CD4-positive, CD25-positive, alpha-beta regulatory T cell (primary cell): Measurements from ENCODE around the gene RFC3. TPM values are rescaled to one million over a fixed set of nuclear protein-coding genes. Genes with fewer than 3 reads are reported as not detected.

Source experiments
- ATAC-seq, 2 donors: fragments of 150-1000 bp; cut with Tn5 transposase; one replicate each; pipeline ENCODE4 v1.10.0; 2021; ENCODE audit warnings: low read depth in 2 of 2, moderate number of reproducible peaks in 2 of 2, moderate library complexity in 1 of 2
- DNase-seq, 3 donors: peaks; one replicate each; pipeline versions ENCODE4 v3.0.0 to v3.0.0-alpha.2; 2012 to 2022; ENCODE audit warnings: mixed read lengths in 1 of 3
- H3K27ac ChIP-seq: one replicate; pipeline ENCODE4 v1.7.0; 2013; ENCODE audit warnings: mild to moderate bottlenecking, low read length; ENCODE audit not compliant: insufficient read depth, poor library complexity, severe bottlenecking
- H3K27me3 ChIP-seq: one replicate; pipeline ENCODE4 v1.7.0; 2013; ENCODE audit warnings: low read length; ENCODE audit not compliant: control insufficient read depth, insufficient read depth
- H3K36me3 ChIP-seq: one replicate; pipeline ENCODE4 v1.7.0; 2013; ENCODE audit warnings: mild to moderate bottlenecking, low read length, moderate library complexity; ENCODE audit not compliant: control insufficient read depth, insufficient read depth
- H3K4me1 ChIP-seq: 2 replicates; pipeline ENCODE4 v1.7.0; 2013; ENCODE audit warnings: mild to moderate bottlenecking, low read length; ENCODE audit not compliant: insufficient read depth, control insufficient read depth, poor library complexity, severe bottlenecking
- H3K4me3 ChIP-seq: one replicate; pipeline ENCODE4 v1.7.0; 2013; ENCODE audit warnings: low read depth, mild to moderate bottlenecking, low read length, moderate library complexity
- H3K9me3 ChIP-seq, 2 experiments: 1 replicate in 1 of 2; 2 replicates in 1 of 2; pipeline ENCODE4 v1.7.0; 2013; ENCODE audit warnings: low read length in 2 of 2, mild to moderate bottlenecking in 1 of 2, moderate library complexity in 1 of 2; ENCODE audit not compliant: control insufficient read depth in 2 of 2
- H3K27ac Mint-ChIP-seq, 3 donors: one replicate each; pipeline ENCODE4 v1.8.0; 2020 to 2022; ENCODE audit warnings: mild to moderate bottlenecking in 3 of 3, mixed read lengths in 3 of 3, moderate library complexity in 2 of 3
- H3K27me3 Mint-ChIP-seq: one replicate; pipeline ENCODE4 v1.8.0; 2022; ENCODE audit warnings: mild to moderate bottlenecking, mixed read lengths
- H3K36me3 Mint-ChIP-seq: one replicate; pipeline ENCODE4 v1.8.0; 2020; ENCODE audit warnings: mixed read lengths
- H3K4me1 Mint-ChIP-seq, 4 donors: one replicate each; pipeline ENCODE4 v1.8.0; 2020 to 2022; ENCODE audit warnings: mixed read lengths in 4 of 4, mild to moderate bottlenecking in 1 of 4
- H3K4me3 Mint-ChIP-seq, 4 donors: one replicate each; pipeline ENCODE4 v1.8.0; 2020 to 2022; ENCODE audit warnings: mild to moderate bottlenecking in 4 of 4, mixed read lengths in 4 of 4, moderate library complexity in 3 of 4
- H3K9me3 Mint-ChIP-seq, 7 donors: one replicate each; pipeline ENCODE4 v1.8.0; 2020 to 2022; ENCODE audit warnings: mixed read lengths in 7 of 7, mild to moderate bottlenecking in 3 of 7, moderate library complexity in 2 of 7
- polyA plus RNA-seq, 4 donors: library from polyadenylated mRNA; unstranded; fragments of 300-500 nt; fragmentation: Illumina TruSeq; gene quantifications; one replicate each; pipeline ENCODE4 v1.2.3, GENCODE V29; 2021
- total RNA-seq: library from RNA; stranded (reverse); gene quantifications from one replicate; pipeline ENCODE4 v1.2.3, GENCODE V29; 2022

The RFC3 gene
- total and polyA plus RNA-seq, 5 donors from 2014 or later = 5.0 to 9.9 (median 8.3) TPM

- H3K4me1 ChIP-seq = no peaks in the 10 kb centered on the region
- H3K4me3 ChIP-seq = no peak overlapping the region
- H3K27me3 ChIP-seq = no peaks in the 10 kb centered on the region
- DNase-seq = no peak
- Mint-ChIP-seq H3K27me3 (no peaks in the 10 kb centered on the region), H3K9me3 (peaks cover 0 to 1% (median 0%) of the 10 kb centered on the region in 7 donors), H3K4me1 (no peaks in the 10 kb centered on the region), H3K27ac (no peak overlapping the region), H3K36me3 (peaks cover 7% of the 10 kb centered on the region), H3K4me3 (no peak overlapping the region)
- H3K27ac ChIP-seq = no peak overlapping the region
- H3K36me3 ChIP-seq = no peaks in the 10 kb centered on the region
- H3K9me3 ChIP-seq = no peaks in the 10 kb centered on the region
- no peak for ATAC-seq
Observed at GRCh38 chr13:33868343-33868994, 50.5 kb downstream of the RFC3 start.

- H3K4me3 Mint-ChIP-seq = no peak overlapping the region
- Histone ChIP-seq H3K27ac (no peak overlapping the region), H3K4me3 (no peak overlapping the region), H3K9me3 (no peaks in the 10 kb centered on the region), H3K36me3 (no peaks in the 10 kb centered on the region), H3K27me3 (no peaks in the 10 kb centered on the region), H3K4me1 (no peaks in the 10 kb centered on the region)
- no peaks in the 10 kb centered on the region for H3K4me1 Mint-ChIP-seq
- no peaks in the 10 kb centered on the region for H3K27me3 Mint-ChIP-seq
- H3K9me3 Mint-ChIP-seq = peaks cover 0 to 1% (median 0%) of the 10 kb centered on the region in 7 donors
- ATAC-seq (no peak), DNase-seq (no peak)
- peaks cover 7% of the 10 kb centered on the region for H3K36me3 Mint-ChIP-seq
- H3K27ac Mint-ChIP-seq = no peak overlapping the region
Observed at GRCh38 chr13:33869005-33869404, 51.1 kb downstream of the RFC3 start.

GRCh38 chr13:33870046-33870668, 52.2 kb downstream of the RFC3 start:
- ATAC-seq (no peak), DNase-seq (no peak)
- H3K9me3 Mint-ChIP-seq = no peaks in the 10 kb centered on the region
- Histone ChIP-seq H3K36me3 (no peaks in the 10 kb centered on the region), H3K9me3 (no peaks in the 10 kb centered on the region), H3K27ac (no peak overlapping the region), H3K27me3 (no peaks in the 10 kb centered on the region), H3K4me3 (no peak overlapping the region), H3K4me1 (no peaks in the 10 kb centered on the region)
- H3K27ac Mint-ChIP-seq = peak overlapping the region in 1 of 3 donors; percentile 44
- H3K27me3 Mint-ChIP-seq = no peaks in the 10 kb centered on the region
- no peak overlapping the region for H3K4me3 Mint-ChIP-seq
- H3K36me3 Mint-ChIP-seq = peaks cover 3% of the 10 kb centered on the region
- H3K4me1 Mint-ChIP-seq = no peaks in the 10 kb centered on the region

DNA sequence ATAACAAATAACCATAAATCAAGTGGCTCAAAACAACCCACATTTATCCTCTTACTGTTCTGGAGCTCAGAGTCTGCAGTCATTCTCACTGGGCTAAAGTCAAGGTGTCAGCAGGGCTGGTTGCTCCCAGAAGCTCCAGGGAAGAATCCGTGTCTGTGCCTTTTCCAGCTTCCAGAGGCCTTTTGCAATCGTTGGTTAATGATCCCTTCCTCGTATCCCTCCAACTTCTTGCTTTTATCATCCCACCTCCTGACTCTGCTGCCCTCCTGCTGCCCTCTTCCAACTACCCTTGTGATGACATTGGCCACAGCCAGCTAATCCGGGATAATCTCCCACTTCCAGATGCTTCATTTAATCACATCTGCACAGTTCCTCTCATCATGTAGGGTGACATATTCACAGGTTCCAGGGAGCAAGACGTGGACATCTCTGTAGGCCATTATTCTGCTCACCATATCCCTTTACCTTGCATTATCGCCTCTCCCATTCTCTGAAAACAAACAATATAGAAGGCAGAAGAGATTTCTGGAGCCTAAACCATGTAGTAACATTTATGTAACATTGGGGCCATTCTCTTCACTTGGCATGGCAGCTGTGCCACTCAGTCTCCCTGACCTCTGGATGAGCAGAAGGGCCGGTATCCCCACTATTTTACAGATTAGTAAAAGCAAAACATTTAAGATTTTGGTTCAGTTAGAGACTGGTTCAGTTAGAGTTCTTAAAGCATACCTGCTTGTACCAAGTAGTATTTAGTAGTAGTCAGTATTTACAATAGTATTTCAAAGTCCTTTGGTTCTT, 53.5 kb downstream of the RFC3 start:
- H3K9me3 ChIP-seq = no peaks in the 10 kb centered on the region
- ATAC-seq (no peak), DNase-seq (no peak)
- peaks cover 7% of the 10 kb centered on the region for H3K36me3 Mint-ChIP-seq
- no peak overlapping the region for H3K27ac Mint-ChIP-seq
- no peak overlapping the region for H3K4me3 Mint-ChIP-seq
- no peaks in the 10 kb centered on the region for H3K4me1 Mint-ChIP-seq
- no peaks in the 10 kb centered on the region for H3K4me1 ChIP-seq
- H3K27ac ChIP-seq = no peak overlapping the region
- H3K27me3 ChIP-seq = no peaks in the 10 kb centered on the region
- no peaks in the 10 kb centered on the region for H3K36me3 ChIP-seq
- no peak overlapping the region for H3K4me3 ChIP-seq
- H3K27me3 Mint-ChIP-seq = no peaks in the 10 kb centered on the region
- no peaks in the 10 kb centered on the region for H3K9me3 Mint-ChIP-seq

DNA sequence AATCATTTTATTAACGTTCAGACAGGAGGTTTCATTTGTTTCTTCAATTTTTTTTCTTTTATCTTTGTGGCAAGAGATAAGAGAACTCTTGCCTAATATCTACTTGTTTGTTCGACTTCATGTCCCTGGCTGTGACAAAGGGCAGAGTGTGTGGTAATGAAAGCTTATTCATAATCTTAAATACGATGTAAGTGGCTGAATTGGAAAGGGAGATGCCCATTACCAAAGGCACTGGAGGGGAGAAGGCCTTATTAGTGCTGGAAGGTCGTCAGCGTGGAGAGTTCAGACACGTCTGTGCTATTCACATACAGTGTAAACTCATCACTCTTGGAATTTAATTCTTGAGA, 54.0 kb downstream of the RFC3 start:
- Mint-ChIP-seq H3K9me3 (no peaks in the 10 kb centered on the region), H3K36me3 (peaks cover 7% of the 10 kb centered on the region), H3K27me3 (no peaks in the 10 kb centered on the region), H3K4me3 (no peak overlapping the region), H3K27ac (no peak overlapping the region), H3K4me1 (no peaks in the 10 kb centered on the region)
- Histone ChIP-seq H3K4me1 (no peaks in the 10 kb centered on the region), H3K27ac (no peak overlapping the region), H3K36me3 (no peaks in the 10 kb centered on the region), H3K4me3 (no peak overlapping the region), H3K9me3 (no peaks in the 10 kb centered on the region), H3K27me3 (no peaks in the 10 kb centered on the region)
- ATAC-seq (no peak), DNase-seq (no peak)

DNA sequence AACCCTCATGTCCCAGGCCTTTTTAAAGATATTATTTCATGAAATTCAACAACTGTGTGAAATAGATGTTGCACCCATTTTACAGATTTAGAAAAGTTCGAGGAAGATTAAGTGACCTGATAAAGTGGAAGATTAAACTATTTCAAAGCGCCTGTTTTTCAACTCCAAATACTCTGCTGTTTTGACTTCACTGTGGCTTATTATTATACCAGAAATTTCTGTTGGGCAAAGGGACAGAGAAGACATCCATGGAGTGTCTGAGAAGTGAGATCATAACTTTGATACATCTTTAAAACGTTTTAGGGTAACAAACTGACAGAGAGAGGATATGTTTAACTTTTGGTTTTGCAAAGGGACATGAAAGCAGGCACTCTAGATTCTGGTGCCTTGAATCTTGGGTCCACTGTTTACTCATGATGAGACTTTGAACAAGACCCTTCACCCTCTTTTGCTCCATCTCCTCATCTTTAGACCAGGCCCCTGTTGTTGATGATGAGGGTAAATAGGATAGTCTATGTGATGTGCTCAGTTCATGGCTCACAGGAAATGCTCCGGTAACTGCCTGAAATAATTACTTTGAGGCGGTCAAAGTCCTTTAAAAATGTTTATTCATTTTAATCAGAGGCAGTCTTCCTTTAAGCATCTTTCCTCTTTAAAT, 55.4 kb downstream of the RFC3 start:
- Histone ChIP-seq H3K27ac (no peak overlapping the region), H3K27me3 (no peaks in the 10 kb centered on the region), H3K36me3 (no peaks in the 10 kb centered on the region), H3K4me3 (no peak overlapping the region), H3K9me3 (no peaks in the 10 kb centered on the region), H3K4me1 (no peaks in the 10 kb centered on the region)
- H3K27me3 Mint-ChIP-seq = no peaks in the 10 kb centered on the region
- peaks cover 0 to 2% (median 0%) of the 10 kb centered on the region in 7 donors for H3K9me3 Mint-ChIP-seq
- ATAC-seq = no peak
- H3K4me1 Mint-ChIP-seq = no peaks in the 10 kb centered on the region
- peaks cover 7% of the 10 kb centered on the region for H3K36me3 Mint-ChIP-seq
- no peak for DNase-seq
- no peak overlapping the region for H3K4me3 Mint-ChIP-seq
- no peak overlapping the region for H3K27ac Mint-ChIP-seq

DNA sequence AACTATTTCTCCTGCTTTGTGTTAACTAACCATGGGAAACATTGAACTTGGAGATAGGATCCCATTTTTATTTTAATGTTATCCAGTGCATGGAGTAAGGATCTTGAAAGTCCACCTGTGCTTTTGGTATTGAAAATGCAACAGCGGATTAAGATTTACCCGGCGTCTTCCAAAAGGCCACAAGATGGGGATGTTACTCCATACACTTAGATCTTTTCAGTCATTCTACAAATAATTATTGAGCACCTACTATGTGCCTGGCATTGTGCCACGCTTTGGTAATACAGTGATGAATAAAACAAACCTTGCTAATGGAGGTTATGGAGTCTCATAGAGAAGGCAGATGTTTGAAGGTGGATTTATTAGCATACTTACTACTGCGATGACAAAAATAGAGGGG, 56.9 kb downstream of the RFC3 start:
- H3K9me3 ChIP-seq = no peaks in the 10 kb centered on the region
- H3K27ac ChIP-seq = no peak overlapping the region
- no peaks in the 10 kb centered on the region for H3K27me3 ChIP-seq
- H3K4me1 ChIP-seq = no peaks in the 10 kb centered on the region
- H3K4me3 ChIP-seq = no peak overlapping the region
- DNase-seq = no peak
- Mint-ChIP-seq H3K4me3 (no peak overlapping the region), H3K27me3 (no peaks in the 10 kb centered on the region), H3K9me3 (peaks cover 0 to 2% (median 0%) of the 10 kb centered on the region in 7 donors), H3K36me3 (peaks cover 8% of the 10 kb centered on the region), H3K27ac (no peak overlapping the region), H3K4me1 (no peaks in the 10 kb centered on the region)
- H3K36me3 ChIP-seq = no peaks in the 10 kb centered on the region
- ATAC-seq = no peak
